Neural progenitor cell (in vitro differentiated cells): ENCODE results near the gene COG8.

Source experiments
- CTCF ChIP-seq: fragments of 200-600 bp; sonication (generic); IDR thresholded peaks from 2 replicates; pipeline ENCODE4 v1.5.1; 2017; ENCODE audit warnings: antibody characterized with exemption, mild to moderate bottlenecking
- EZH2phosphoT487 ChIP-seq: fragments of 200-600 bp; sonication (generic); IDR thresholded peaks from 2 replicates; pipeline ENCODE4 v1.6.1; 2017; ENCODE audit warnings: antibody characterized with exemption

- TF ChIP-seq CTCF (no peak), EZH2phosphoT487 (no peak)
These were observed 38.7 kb upstream of the COG8 start for GRCh38 chr16:69378036-69378435.
